Astrocyte of the cerebellum (primary cell): ENCODE results near the gene PRRT4.

Experiments
- DNase-seq: peaks from one replicate; pipeline ENCODE4 v3.0.0-alpha.2; 2011; ENCODE audit warnings: low read depth
- H3K4me3 ChIP-seq: 2 replicates; pipeline ENCODE4 v1.5.1; 2011; ENCODE audit warnings: mild to moderate bottlenecking, low read depth, low read length, moderate library complexity
- in situ Hi-C: cut with HindIII; loops from 2 replicates; pipeline ENCODE4 v1.10.0; 2017; ENCODE audit warnings: low sequenced_read_pairs
- TF ChIP-seq, protein P1 (sequence below): IDR thresholded peaks from 2 replicates; pipeline ENCODE4 v1.5.1; 2012; ENCODE audit warnings: low read length, low read depth, moderate library complexity, mild to moderate bottlenecking; ENCODE audit errors: missing control alignments

Gene PRRT4

DNA sequence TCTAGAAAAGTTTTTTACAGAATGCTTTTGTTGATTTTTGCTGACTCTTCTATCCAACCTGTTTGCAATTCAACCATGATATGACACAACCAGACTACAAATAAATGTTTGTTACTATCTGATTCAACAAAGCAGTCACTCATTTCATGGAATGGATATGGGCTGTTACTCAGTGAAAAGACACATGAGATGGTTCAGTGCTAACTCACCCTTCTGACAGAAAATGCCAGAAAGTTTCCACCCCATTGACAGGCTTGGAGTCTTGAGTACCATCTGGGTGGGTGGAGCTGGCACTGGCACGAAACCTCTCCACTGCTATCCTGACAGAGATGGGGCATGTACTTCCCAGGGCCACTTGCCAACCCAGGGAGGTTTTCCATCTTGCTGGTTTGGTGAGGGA lies 57.3 kb downstream of the PRRT4 start:
- TF ChIP-seq, protein P1, sequence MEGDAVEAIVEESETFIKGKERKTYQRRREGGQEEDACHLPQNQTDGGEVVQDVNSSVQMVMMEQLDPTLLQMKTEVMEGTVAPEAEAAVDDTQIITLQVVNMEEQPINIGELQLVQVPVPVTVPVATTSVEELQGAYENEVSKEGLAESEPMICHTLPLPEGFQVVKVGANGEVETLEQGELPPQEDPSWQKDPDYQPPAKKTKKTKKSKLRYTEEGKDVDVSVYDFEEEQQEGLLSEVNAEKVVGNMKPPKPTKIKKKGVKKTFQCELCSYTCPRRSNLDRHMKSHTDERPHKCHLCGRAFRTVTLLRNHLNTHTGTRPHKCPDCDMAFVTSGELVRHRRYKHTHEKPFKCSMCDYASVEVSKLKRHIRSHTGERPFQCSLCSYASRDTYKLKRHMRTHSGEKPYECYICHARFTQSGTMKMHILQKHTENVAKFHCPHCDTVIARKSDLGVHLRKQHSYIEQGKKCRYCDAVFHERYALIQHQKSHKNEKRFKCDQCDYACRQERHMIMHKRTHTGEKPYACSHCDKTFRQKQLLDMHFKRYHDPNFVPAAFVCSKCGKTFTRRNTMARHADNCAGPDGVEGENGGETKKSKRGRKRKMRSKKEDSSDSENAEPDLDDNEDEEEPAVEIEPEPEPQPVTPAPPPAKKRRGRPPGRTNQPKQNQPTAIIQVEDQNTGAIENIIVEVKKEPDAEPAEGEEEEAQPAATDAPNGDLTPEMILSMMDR = no peak
- DNase-seq = no peak
- in situ Hi-C loops = no loop called here
- H3K4me3 ChIP-seq = no peak overlapping the region

DNA sequence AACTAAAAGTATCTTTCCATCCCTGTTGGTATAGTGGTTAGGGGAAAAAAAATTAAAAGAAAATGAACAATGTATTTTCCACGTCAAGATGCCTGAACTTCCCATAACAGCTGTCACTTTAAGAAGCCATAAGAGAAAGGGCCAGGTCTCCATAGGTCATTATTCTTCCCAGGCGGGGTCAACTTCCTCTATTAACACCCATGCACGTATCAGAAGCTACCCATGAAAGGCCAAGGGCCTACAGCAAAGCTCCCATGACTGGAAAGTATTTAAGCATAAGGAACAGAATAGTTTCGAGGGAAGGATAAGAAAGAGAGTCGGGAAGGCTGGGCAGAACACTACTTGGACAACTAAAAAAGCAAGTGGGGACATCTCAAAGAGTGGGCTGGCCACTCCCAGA lies 57.8 kb downstream of the PRRT4 start:
- in situ Hi-C loops = no loop called here
- no peak for DNase-seq
- no peak overlapping the region for H3K4me3 ChIP-seq
- TF ChIP-seq, protein P1 = no peak

DNA sequence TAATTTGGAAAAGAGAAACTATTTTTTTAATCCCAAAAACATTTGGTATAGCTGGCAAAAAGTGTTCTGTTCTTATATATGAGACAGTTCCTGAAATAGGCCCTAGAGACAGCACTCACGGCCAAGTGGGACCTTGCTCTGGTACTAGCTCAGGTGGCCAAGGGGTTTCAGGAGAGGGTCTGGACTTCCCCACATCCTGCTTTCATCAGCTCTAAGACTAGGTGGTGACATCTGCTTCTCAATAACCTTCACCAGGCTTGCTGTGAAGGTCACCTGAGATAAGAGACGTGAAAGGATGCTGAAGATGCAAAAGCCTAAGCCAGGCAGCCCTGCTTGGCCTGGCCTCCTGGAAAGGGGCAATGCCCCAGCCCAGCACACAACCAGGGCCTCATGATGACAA lies 58.4 kb downstream of the PRRT4 start:
- TF ChIP-seq, protein P1 = no peak
- no peak overlapping the region for H3K4me3 ChIP-seq
- in situ Hi-C loops = no loop called here
- no peak for DNase-seq

DNA sequence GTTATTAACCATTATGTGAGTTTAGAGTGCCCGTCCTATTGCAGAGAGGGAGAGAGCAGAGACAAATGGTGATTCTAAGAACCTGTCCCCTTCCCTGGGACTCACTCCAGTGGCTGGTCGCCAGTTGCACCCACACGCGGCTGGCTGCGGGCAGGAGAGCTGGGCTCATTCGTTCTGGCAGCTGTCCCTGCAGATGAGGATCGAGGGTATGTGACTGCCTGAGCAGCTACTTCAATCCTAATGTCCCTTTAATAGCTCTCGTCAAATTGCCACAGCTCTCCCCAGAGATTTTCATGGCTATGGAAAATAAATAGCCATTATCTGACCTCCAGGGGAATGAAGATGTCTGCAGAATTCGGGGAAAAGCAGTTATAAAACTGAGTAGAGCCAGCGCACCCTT lies 59.4 kb downstream of the PRRT4 start:
- TF ChIP-seq, protein P1 = no peak
- no peak overlapping the region for H3K4me3 ChIP-seq
- in situ Hi-C loops = no loop called here
- DNase-seq = no peak
